ENCODE measurements around the gene GALNT12. TPM values are rescaled to one million over a fixed set of nuclear protein-coding genes. Genes with fewer than 3 reads are reported as not detected.

Gene GALNT12
- total RNA-seq, 6 experiments from 2014 or later = 0.07 to 0.32 (median 0.15) TPM; not detected in 2

DNA sequence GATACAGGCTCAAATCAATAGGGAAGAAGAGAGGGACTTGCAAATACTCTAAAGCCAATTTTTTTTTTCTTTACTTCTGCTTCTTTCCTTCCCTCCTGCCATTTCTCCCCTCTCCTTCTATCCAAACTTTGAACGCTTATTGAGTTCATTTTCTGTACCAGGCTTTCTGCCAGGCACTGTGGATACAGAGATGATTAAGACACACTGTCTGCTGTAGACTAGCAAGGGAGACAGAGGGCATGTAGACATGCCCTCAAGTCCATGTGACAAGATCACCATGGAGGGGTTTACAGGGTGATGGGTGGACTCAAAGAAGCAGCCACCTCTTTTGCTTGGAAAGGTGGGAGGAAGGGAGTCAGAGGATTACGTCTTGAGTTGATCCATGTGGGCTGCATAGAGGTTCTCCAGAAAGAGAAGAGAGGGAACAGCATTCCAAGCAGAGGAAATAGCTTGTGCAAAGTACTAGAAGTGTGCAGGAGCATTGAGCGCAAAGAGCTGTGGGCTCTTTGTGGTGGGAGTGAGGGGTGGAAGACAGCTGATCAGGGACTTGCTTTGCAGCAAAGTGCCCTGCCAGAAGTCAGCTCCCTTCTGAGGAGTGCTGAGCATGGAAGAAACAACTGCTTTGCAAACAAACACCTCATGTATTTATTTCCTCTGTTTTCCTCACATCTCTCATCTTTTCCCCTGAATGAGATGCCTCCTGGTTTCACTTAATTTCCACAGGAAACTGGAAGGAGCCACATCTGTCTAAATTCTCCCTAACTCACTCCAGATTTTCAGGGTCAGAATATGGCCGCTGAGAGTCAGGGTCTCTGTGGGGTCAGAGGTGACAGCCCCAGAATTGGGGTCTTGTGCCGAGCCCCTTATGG, 71.9 kb downstream of the GALNT12 start:
- Mint-ChIP-seq H3K27me3 (ENCODE audit: insufficient read depth) (peaks cover 22% of the 10 kb centered on the region), H3K36me3 (ENCODE audit: low read depth) (no peaks in the 10 kb centered on the region), H3K4me1 (ENCODE audit: low read depth) (peaks cover 22% of the 10 kb centered on the region), H3K9me3 (no peaks in the 10 kb centered on the region), H3K4me3 (no peak overlapping the region), H3K27ac (no peak overlapping the region)
- DNase-seq = no peak
- TF ChIP-seq, protein P1, sequence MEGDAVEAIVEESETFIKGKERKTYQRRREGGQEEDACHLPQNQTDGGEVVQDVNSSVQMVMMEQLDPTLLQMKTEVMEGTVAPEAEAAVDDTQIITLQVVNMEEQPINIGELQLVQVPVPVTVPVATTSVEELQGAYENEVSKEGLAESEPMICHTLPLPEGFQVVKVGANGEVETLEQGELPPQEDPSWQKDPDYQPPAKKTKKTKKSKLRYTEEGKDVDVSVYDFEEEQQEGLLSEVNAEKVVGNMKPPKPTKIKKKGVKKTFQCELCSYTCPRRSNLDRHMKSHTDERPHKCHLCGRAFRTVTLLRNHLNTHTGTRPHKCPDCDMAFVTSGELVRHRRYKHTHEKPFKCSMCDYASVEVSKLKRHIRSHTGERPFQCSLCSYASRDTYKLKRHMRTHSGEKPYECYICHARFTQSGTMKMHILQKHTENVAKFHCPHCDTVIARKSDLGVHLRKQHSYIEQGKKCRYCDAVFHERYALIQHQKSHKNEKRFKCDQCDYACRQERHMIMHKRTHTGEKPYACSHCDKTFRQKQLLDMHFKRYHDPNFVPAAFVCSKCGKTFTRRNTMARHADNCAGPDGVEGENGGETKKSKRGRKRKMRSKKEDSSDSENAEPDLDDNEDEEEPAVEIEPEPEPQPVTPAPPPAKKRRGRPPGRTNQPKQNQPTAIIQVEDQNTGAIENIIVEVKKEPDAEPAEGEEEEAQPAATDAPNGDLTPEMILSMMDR (IDR thresholded peaks at IDR 0.05) = no peak

DNA sequence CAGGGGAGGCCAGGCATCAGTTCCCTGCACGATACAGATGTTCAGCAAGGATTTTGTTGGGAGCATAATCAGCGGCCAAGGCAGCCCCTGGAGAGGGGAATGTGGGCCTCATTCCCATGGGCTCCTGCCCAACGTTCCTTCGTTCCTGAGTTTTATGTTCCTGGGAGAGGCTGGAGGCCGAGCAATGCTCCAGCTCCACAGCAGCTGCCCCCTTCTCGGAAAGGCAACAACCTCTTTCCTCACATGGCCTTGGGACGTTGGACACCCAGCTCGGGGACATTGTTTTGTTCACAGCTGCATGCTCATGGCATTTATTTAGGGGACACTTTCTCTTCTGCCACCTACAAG, 72.5 kb downstream of the GALNT12 start:
- DNase-seq = no peak
- no peaks in the 10 kb centered on the region for H3K9me3 Mint-ChIP-seq
- H3K4me3 Mint-ChIP-seq = no peak overlapping the region
- H3K4me1 Mint-ChIP-seq (ENCODE audit: low read depth) = peaks cover 21% of the 10 kb centered on the region
- no peak overlapping the region for H3K27ac Mint-ChIP-seq
- H3K36me3 Mint-ChIP-seq (ENCODE audit: low read depth) = no peaks in the 10 kb centered on the region
- TF ChIP-seq, protein P1 (IDR thresholded peaks at IDR 0.05) = no peak
- peaks cover 22% of the 10 kb centered on the region for H3K27me3 Mint-ChIP-seq (ENCODE audit: insufficient read depth)

DNA sequence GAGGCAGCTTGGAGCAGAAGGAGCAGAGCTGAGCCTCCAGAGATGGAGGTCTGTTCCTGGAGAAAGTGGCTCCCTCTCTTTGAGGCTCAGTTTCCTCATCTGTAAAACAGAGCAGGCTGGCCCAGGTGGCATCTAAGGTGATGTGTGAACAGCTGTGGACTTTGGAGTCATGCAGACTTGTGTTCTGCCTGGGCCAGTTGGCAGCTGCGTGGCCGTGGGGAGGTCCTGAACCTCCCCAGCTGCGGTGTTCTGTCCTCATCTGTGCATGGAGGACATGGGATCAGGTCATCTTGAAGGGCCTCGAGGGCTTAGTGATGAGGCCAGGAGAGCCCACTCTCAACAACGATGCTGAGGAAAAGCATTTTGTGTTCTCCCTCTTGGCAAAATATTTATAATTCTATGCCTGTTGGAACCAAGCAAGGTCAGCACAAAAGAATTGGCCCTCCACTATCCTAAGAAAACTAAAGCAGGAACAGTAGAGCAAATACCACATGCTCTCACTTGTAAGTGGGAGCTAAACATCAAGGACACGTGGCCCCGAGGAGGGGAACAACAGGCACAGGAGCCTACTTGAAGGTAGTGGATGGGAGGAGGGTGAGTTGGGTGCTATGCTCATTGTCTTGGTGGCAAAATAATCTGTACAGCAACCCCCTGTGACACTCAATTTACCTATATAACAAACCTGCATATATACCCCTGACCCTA, 73.0 kb downstream of the GALNT12 start:
- H3K9me3 Mint-ChIP-seq = no peaks in the 10 kb centered on the region
- H3K36me3 Mint-ChIP-seq (ENCODE audit: low read depth) = no peaks in the 10 kb centered on the region
- H3K27me3 Mint-ChIP-seq (ENCODE audit: insufficient read depth) = peaks cover 22% of the 10 kb centered on the region
- TF ChIP-seq, protein P1 (IDR thresholded peaks at IDR 0.05) = no peak
- no peak for DNase-seq
- H3K4me1 Mint-ChIP-seq (ENCODE audit: low read depth) = peaks cover 26% of the 10 kb centered on the region
- no peak overlapping the region for H3K4me3 Mint-ChIP-seq
- no peak overlapping the region for H3K27ac Mint-ChIP-seq

DNA sequence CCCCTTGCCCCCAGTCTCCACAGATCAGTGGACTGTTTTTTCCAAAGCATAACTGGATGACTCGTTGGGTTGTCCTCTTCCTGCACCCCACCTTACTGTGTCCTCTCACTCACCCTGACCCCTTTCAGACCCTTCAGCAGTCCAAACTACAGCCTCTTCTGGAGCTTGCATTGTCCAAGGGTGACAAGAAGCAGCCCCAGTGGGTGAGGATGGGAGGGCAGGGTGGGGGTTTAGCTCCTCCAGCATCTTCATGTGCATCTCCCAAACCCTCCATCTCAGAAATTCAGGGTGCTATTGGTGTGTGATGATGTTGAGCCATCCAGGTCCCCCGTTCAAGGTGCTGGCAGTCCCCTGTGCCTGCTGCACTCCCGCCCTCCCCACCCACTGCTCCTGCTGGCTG, 73.9 kb downstream of the GALNT12 start:
- DNase-seq = no peak
- TF ChIP-seq, protein P1 (IDR thresholded peaks at IDR 0.05) = no peak
- Mint-ChIP-seq H3K27ac (no peak overlapping the region), H3K4me1 (ENCODE audit: low read depth) (peaks cover 31% of the 10 kb centered on the region), H3K4me3 (no peak overlapping the region), H3K36me3 (ENCODE audit: low read depth) (no peaks in the 10 kb centered on the region), H3K27me3 (ENCODE audit: insufficient read depth) (peaks cover 22% of the 10 kb centered on the region), H3K9me3 (no peaks in the 10 kb centered on the region)

DNA sequence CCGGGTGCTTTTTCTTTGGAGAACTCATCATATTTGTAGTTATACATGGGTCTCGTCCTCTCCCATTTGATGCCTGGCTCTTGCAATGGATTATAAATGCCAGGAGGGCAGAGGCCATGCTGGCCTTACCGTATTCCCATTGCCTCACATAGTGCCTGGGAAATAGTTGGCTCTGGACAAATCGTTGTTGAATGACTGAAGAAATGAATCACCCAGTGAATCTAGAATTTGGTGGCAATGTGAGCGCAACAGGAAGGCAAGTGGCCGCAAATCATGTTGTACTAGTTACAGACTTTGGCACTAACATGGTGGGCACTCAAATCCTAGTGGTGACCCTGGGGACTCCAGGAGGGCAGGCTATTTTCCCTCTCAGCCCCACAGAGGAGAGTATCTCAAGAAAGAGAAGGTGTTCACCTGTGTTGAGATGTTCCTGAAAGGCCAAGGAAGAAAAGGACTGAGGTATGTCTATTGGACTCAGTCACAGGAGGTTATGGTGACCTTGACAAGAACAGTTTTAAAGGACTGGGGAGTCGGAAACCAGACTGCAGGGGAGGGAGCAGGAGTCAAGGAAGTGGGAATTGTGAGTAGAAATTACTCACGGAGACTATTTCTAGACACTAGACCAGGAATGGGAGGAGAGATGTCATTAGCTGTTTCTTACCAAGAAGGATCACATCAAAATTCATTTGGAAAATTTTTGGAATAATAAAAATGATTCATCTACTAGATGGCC, 74.5 kb downstream of the GALNT12 start:
- no peaks in the 10 kb centered on the region for H3K9me3 Mint-ChIP-seq
- H3K4me1 Mint-ChIP-seq (ENCODE audit: low read depth) = peaks cover 37% of the 10 kb centered on the region
- no peaks in the 10 kb centered on the region for H3K36me3 Mint-ChIP-seq (ENCODE audit: low read depth)
- peak overlapping the region; percentile 45; the same call in 1 of the 2 replicates for H3K27ac Mint-ChIP-seq
- H3K4me3 Mint-ChIP-seq = no peak overlapping the region; the same call in 1 of the 2 replicates
- H3K27me3 Mint-ChIP-seq (ENCODE audit: insufficient read depth) = peaks cover 19% of the 10 kb centered on the region
- DNase-seq = no peak
- TF ChIP-seq, protein P1 (IDR thresholded peaks at IDR 0.05) = peak; percentile 16; the same call in 1 of the 2 replicates
